Measurements from ENCODE around the gene NELL2. TPM values are rescaled to one million over a fixed set of nuclear protein-coding genes. Genes with fewer than 3 reads are reported as not detected.

NELL2 gene
- total RNA-seq, 4 donors from 2014 or later = 0.12 to 42.0 (median 2.0) TPM; not detected in 1

- H3K4me1 ChIP-seq = no peaks in the 10 kb centered on the region
- ATAC-seq = no peak
These were observed 373.4 kb downstream of the NELL2 start for GRCh38 chr12:44502681-44503080.

GRCh38 chr12:44500423-44500822 lies 375.7 kb downstream of the NELL2 start:
- Histone ChIP-seq H3K9me3 (peaks cover 0 to 4% (median 0%) of the 10 kb centered on the region in 3 donors), H3K27me3 (no peaks in the 10 kb centered on the region), H3K36me3 (no peaks in the 10 kb centered on the region), H3K27ac (no peak overlapping the region), H3K4me3 (no peak overlapping the region), H3K4me1 (no peaks in the 10 kb centered on the region)
- no peak for ATAC-seq
- 100% methylated on average over 1 of the region's 24 CpGs; no CpG with 5 or more reads in 1 of the 2 donors for WGBS, 2 donors (ENCODE audit: low coverage in 1 of 2)
- no peak for TF ChIP-seq POLR2A (IDR thresholded peaks at IDR 0.05)
- no peak for TF ChIP-seq EP300 (IDR thresholded peaks at IDR 0.05)
- TF ChIP-seq CTCF (IDR thresholded peaks at IDR 0.05) = no peak
- no peak for TF ChIP-seq POLR2AphosphoS5 (IDR thresholded peaks at IDR 0.05)

More at GRCh38 chr12:44502681-44503080, 373.4 kb downstream of the NELL2 start:
- Histone ChIP-seq H3K27me3 (no peaks in the 10 kb centered on the region), H3K36me3 (no peaks in the 10 kb centered on the region), H3K27ac (no peak overlapping the region), H3K9me3 (peaks cover 0 to 4% (median 0%) of the 10 kb centered on the region in 3 donors), H3K4me3 (no peak overlapping the region)
- TF ChIP-seq CTCF (IDR thresholded peaks at IDR 0.05) (no peak), EP300 (IDR thresholded peaks at IDR 0.05) (no peak), POLR2A (IDR thresholded peaks at IDR 0.05) (no peak), POLR2AphosphoS5 (IDR thresholded peaks at IDR 0.05) (no peak)
- 76 to 84% methylated on average over 5 of the region's 14 CpGs for WGBS, 2 donors (ENCODE audit: low coverage in 1 of 2)

DNA sequence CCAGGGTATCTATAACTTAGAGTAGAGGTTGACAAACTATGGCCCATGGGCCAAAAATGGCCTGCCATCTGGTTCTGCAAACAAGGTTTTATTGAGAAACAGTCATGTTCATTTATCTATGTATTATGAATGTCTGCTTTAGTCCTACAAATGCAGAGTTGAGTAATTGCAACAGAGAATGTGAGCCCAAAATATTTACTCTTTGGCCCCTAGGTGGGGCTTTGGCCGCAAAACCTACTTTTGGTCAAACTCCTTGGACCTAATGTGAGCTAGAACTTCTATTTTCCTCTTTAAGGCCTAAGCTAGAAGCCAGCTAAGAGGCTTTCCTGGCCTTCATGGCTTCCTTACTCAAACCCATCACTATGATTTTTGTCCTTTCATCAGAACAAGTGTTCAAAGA lies 379.1 kb downstream of the NELL2 start:
- H3K4me3 ChIP-seq = no peak overlapping the region
- no peak for ATAC-seq
- H3K27me3 ChIP-seq = no peaks in the 10 kb centered on the region
- H3K36me3 ChIP-seq = no peaks in the 10 kb centered on the region
- H3K9me3 ChIP-seq = no peaks in the 10 kb centered on the region
- TF ChIP-seq CTCF (IDR thresholded peaks at IDR 0.05) (no peak), POLR2A (IDR thresholded peaks at IDR 0.05) (no peak), EP300 (IDR thresholded peaks at IDR 0.05) (no peak), POLR2AphosphoS5 (IDR thresholded peaks at IDR 0.05) (no peak)
- WGBS, 2 donors (ENCODE audit: low coverage in 1 of 2) = 69 to 91% methylated on average over 1 of the region's 1 CpG
- H3K27ac ChIP-seq = no peak overlapping the region
- H3K4me1 ChIP-seq = no peaks in the 10 kb centered on the region

- Histone ChIP-seq H3K27ac (no peak overlapping the region), H3K4me1 (no peaks in the 10 kb centered on the region), H3K4me3 (no peak overlapping the region), H3K27me3 (no peaks in the 10 kb centered on the region), H3K36me3 (no peaks in the 10 kb centered on the region), H3K9me3 (no peaks in the 10 kb centered on the region)
- TF ChIP-seq POLR2AphosphoS5 (IDR thresholded peaks at IDR 0.05) (no peak), CTCF (IDR thresholded peaks at IDR 0.05) (no peak), EP300 (IDR thresholded peaks at IDR 0.05) (no peak), POLR2A (IDR thresholded peaks at IDR 0.05) (no peak)
- no peak for ATAC-seq
These were observed 385.9 kb downstream of the NELL2 start for GRCh38 chr12:44490181-44490580.

DNA sequence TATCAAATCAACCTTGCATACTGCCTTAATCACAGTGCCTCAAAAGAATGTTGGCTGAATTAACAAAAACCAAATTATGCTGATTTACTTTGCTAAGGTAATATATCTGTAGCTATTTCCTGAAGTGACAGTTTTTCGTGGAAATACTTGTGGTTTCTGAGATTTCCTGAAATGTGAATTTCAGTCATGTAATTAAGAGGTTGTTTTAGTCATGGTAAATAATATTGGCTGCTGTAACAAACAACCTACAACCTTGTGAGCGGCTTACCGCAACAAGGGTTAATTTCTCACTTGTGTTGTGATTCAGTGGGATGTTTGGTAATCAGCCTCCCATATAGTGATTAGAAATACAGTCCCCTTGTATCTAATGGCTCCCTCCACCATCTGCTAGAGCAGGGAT lies 387.9 kb downstream of the NELL2 start:
- no peaks in the 10 kb centered on the region for H3K36me3 ChIP-seq
- no peak overlapping the region for H3K4me3 ChIP-seq
- no peak overlapping the region for H3K27ac ChIP-seq
- 69 to 86% methylated on average over 1 to 3 of the region's 3 CpGs for WGBS, 2 donors (ENCODE audit: low coverage in 1 of 2)
- TF ChIP-seq POLR2AphosphoS5 (IDR thresholded peaks at IDR 0.05) = no peak
- no peaks in the 10 kb centered on the region for H3K27me3 ChIP-seq
- peaks cover 0 to 5% (median 0%) of the 10 kb centered on the region in 3 donors for H3K9me3 ChIP-seq
- no peak for ATAC-seq
- H3K4me1 ChIP-seq = no peaks in the 10 kb centered on the region

Data from gastroesophageal sphincter (tissue), 4 donors.